ENCODE results near the gene PCSK6.

The PCSK6 gene

DNA sequence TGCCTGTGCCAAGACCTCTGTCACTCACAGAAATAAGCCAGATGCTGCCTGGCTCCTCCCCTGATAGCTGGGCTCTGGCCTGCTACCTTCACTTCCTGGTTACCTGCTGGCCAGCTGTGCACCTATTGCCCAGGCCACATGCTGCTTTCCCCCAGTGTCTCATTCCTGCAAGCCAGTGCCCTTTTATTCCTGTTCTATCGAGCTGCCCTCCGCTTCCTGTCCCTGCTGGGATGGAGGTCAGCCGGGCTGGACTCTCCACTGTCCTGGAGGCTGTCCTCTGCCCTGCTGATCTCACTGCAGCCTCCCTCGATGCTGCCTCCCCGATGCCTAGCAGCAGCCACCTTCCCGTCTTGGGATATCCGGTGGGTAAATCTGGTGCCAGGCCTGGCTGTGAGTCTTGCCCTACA is 157.4 kb downstream of the PCSK6 start:
- DNase-seq (ENCODE audit: low read depth in 2 of 2, low spot score in 1 of 2) = no peak

DNA sequence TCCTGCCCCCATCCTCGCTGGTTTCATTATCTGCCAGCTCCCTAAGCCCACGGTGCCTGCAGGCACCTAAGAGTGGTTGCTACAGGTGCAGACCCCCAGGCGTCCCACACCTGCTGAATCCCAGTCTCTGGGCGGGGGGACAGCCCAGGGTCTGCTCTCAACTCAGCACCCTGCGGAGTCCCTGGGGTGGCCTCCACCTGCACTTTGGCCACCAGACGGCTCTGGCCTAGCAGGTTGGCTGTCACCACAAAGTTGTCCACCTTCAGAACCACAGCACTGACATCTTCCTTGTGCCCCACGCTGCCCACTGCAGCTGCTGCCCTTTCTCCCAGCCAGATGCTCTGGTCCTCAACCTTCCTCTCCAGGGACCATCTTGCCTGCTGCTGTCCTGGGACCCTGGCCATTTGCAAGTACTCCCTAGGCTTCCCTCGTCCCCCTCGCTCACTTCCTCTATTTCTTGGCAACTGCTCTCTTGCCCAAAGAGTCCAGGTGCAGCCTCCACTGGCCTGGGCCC is 159.6 kb downstream of the PCSK6 start:
- no peak for DNase-seq (ENCODE audit: low read depth in 2 of 2, low spot score in 1 of 2)

GRCh38 chr15:101329309-101329863 is 160.1 kb downstream of the PCSK6 start:
- DNase-seq (ENCODE audit: low read depth in 2 of 2, low spot score in 1 of 2) = no peak

DNA sequence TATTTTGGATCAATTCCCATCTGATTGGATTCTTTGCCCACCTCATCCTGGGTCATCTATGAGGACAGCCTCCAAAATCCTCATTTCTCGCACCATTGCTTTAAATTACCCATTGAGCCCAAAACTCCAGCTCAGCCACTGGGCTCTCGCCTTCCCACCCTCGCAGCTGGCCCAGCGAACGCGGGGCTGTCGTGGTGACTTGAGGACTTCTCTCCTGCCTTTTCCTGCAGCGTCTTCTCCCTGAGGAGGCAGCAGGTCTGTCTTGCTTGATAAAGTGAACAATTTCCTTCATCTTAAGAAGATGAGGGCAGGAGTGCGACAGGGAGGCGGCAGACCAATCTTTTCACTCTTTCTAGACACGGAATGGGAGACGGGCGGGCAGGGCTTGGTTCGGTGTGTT is 161.5 kb downstream of the PCSK6 start:
- DNase-seq (ENCODE audit: low read depth in 2 of 2, low spot score in 1 of 2) = no peak

- DNase-seq (ENCODE audit: low read depth in 2 of 2, low spot score in 1 of 2) = no peak
Observed at GRCh38 chr15:101327147-101327740, 162.3 kb downstream of the PCSK6 start.

DNA sequence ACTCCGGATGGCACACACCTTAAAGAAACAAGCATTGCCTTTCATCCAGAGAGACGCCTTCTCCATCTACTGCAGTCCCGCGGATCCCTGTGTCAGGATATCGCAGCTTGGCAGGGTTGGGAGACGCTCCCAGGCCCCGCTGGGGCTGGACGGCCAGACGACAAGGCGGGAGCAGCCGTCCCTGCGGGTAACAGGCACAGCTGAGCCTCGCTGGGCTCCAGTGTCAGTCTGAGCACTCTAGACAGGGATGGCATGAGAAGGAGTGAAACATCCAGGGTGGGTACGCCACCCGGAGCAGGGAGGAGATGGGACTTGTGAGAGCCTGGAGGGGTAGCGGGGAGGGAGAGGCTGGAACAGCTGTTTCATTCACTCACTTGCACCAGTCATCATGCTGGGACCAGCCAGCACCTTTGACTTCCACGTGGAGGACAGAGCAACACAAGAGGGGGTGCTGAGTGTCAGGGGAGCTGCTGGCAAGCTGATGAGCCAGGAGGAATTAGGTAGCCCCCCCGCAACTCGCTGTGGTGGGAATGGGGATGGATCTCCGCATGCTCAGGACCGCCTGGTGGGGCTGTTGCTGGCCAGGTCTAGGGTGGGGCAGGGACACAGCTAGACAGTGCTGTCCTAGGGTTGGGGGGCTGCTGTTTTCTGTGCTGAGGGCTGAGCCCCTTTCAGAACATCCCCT is 162.9 kb downstream of the PCSK6 start:
- no peak for DNase-seq (ENCODE audit: low read depth in 2 of 2, low spot score in 1 of 2)

DNA sequence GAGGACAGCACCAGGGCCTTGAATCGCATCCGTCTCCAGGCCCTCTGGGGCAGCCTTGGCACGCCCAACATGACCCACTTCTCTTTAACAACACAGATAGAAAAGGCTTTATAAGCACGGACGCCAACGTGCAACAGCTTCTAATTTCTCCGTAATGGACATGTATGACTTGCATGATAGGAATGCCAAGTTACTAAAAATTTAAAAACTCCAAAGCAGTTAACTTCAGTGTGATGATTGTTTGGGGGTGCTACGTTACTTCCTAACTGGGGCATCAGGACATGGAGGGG is 163.5 kb downstream of the PCSK6 start:
- no peak for DNase-seq (ENCODE audit: low read depth in 2 of 2, low spot score in 1 of 2)

DNA sequence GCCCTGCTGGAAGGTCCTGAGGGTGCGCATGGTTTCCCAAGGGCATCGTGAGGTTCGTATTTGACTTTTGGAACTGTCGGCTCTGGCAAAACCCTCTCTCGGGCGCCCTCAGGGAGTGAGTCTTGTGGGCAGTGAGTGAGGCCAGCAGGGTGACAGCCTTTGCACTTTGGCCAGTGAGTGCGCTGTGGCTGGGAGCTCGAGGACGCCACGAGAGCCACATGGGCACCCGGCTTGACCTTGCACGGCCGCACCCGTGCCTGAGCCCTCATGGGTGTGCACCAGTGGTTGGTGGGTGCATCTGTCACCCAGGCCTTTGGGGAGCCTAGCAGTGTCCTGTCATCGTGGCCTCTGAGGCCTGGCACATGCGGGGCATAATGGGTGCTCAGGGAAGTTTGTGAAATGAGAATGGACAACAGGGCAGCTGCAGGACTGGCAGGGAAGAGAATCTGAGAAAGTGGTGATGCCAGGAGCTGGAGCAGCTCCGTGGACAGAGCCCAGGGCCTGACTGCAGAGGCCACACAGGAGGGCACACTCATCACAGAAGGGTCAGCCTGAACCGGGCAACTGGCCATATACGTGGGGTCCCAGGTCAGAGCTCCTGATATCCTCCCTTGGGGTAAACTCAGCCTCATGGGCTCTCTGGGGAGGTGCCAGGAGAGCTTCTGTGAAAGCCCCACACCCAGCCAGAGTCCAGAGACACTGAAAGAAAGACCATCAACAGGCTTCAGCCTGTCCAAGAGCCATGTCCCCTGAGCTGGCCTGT is 164.1 kb downstream of the PCSK6 start:
- DNase-seq (ENCODE audit: low read depth in 2 of 2, low spot score in 1 of 2) = no peak

- no peak for DNase-seq (ENCODE audit: low read depth in 2 of 2, low spot score in 1 of 2)
Observed at GRCh38 chr15:101324524-101325177, 164.9 kb downstream of the PCSK6 start.

DNA sequence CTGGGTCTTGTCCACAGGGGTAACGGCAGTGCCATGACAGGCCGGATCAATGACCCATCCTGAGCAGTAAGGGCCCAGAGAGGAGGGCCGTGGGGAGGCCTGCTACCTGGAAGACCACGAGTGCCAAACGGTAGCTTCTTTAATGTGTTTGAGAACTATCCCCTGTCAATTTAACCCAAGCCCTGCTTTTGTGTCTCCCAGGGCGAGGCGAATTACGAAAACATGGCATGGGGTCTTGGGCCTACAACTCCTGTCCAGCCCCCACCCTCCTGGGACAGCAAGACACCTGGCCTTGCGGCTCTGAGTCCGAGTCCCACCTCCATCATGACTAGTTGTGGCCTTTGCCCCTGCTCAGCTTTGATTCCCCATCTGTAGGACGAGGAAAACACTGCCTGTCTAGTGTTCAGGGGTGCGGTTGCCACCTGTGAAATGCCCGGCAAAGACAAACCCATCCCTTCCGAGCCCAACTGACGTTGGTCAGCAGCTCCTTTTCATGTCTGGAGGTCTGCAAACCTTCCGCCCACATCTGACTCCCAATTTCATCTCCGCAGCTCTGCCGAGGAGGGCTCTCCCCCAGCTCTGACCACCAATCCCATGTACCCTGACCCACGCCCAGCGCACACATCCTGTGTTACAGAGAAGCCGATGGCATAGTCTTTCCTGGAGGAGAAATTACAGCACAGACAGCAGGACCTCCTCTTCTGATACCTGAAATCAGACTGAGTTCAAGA is 165.5 kb downstream of the PCSK6 start:
- DNase-seq (ENCODE audit: low read depth in 2 of 2, low spot score in 1 of 2) = no peak

DNA sequence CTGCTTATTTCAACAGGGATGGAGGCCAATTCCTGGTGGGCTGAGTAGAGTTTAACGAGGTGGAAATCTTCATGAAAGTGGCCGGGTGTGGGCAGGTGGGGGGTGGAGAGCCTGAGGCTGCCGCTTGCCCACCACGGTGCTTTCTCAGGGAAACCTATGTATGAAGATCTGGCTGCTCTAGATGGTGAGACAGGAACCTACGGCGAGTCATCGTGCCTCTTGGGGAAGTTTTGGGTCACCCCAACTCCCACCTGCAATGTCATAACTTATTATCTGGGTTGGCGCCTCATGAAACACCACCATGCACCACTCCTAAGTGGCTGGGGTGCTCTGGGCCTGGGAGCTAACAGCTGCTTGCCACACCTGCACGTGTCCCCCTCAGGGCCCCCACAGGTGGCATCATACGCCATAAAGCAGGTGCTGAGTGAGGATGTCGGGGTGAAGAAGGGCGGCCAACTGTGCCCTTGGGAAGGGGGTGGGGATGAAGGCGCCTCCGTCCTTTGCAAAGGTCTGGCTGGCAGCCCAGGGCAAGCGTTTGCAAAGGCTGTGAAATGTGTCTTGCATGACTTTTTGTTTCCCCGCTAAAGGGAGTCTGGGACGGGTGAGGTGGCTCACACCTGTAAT is 166.5 kb downstream of the PCSK6 start:
- DNase-seq (ENCODE audit: low read depth in 2 of 2, low spot score in 1 of 2) = no peak

- DNase-seq (ENCODE audit: low read depth in 2 of 2, low spot score in 1 of 2) = no peak
Observed at GRCh38 chr15:101322016-101322695, 167.4 kb downstream of the PCSK6 start.

GRCh38 chr15:101320501-101321052 is 168.9 kb downstream of the PCSK6 start:
- peak; percentile 23 to 35 for DNase-seq (ENCODE audit: low read depth in 2 of 2, low spot score in 1 of 2)

DNA sequence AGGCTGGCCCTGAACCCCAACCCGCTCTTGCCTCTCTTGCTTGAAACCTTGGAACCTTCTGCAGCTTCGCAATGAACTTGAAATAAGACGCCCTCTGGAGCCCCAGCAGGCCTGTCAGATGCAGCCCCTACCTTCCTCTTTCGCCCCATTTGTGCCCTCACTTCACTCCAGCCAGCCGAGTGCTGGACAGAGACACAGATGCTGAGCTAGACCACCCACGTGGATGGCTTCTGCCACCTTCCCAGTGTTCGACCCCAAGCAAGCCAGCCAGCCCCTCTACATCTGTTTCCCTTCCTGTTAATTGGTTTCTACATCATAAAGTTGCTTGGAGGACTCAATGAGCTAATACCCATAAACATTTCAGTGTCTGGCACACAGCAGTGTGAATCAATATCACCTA is 170.7 kb downstream of the PCSK6 start:
- DNase-seq (ENCODE audit: low read depth in 2 of 2, low spot score in 1 of 2) = no peak

- DNase-seq (ENCODE audit: low read depth in 2 of 2, low spot score in 1 of 2) = no peak
Observed at GRCh38 chr15:101318147-101318819, 171.2 kb downstream of the PCSK6 start.

- no peak for DNase-seq (ENCODE audit: low read depth in 2 of 2, low spot score in 1 of 2)
Observed at GRCh38 chr15:101317336-101317872, 172.1 kb downstream of the PCSK6 start.

GRCh38 chr15:101316529-101316928 is 173.0 kb downstream of the PCSK6 start:
- DNase-seq (ENCODE audit: low read depth in 2 of 2, low spot score in 1 of 2) = no peak

DNA sequence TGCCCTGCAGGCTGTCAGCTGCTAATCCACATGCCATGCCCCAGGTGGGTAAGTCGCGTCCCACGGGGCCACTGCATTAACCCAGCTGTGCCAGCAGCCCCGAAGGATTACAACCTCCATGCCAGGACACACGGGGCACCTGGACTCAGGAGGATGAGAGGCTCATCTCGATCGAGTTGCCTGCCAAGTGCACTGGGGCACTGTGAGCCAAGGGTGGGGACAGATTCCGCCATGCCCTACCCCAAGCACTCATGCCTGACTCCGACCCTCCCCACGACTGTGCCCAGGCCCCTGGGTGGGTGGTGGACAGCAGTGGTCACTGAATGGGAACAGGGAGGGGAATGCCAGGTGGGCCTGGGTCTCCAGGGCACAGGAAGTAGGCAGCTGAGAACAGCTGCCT is 173.8 kb downstream of the PCSK6 start:
- DNase-seq (ENCODE audit: low read depth in 2 of 2, low spot score in 1 of 2) = no peak
